Measurements from ENCODE around the gene GRK4. TPM values are rescaled to one million over a fixed set of nuclear protein-coding genes. Genes with fewer than 3 reads are reported as not detected.

GRK4 gene
- total RNA-seq, 1 donor from 2014 or later, result 14.9 TPM

- H3K9me3 Mint-ChIP-seq (ENCODE audit: low read depth), result no peaks in the 10 kb centered on the region
- no peak for TF ChIP-seq CTCF (IDR thresholded peaks at IDR 0.05; ENCODE audit: unreplicated experiment)
- no peak for DNase-seq (ENCODE audit: low spot score, unreplicated experiment)
- peaks cover 8% of the 10 kb centered on the region for H3K4me1 Mint-ChIP-seq (ENCODE audit: low read depth)
- no peaks in the 10 kb centered on the region for H3K27me3 Mint-ChIP-seq
- H3K4me3 Mint-ChIP-seq (ENCODE audit: low read depth), result no peak overlapping the region
- H3K27ac Mint-ChIP-seq, result no peak overlapping the region
- H3K36me3 Mint-ChIP-seq (ENCODE audit: insufficient read depth), result peaks cover 11% of the 10 kb centered on the region
Observed at GRCh38 chr4:2938906-2939305, 24.5 kb upstream of the GRK4 start.

GRCh38 chr4:2939383-2940243 is 23.8 kb upstream of the GRK4 start:
- Mint-ChIP-seq H3K4me1 (ENCODE audit: low read depth) (peaks cover 8% of the 10 kb centered on the region), H3K27ac (no peak overlapping the region), H3K27me3 (no peaks in the 10 kb centered on the region), H3K9me3 (ENCODE audit: low read depth) (no peaks in the 10 kb centered on the region), H3K4me3 (ENCODE audit: low read depth) (no peak overlapping the region), H3K36me3 (ENCODE audit: insufficient read depth) (peaks cover 14% of the 10 kb centered on the region)
- no peak for TF ChIP-seq CTCF (IDR thresholded peaks at IDR 0.05; ENCODE audit: unreplicated experiment)
- no peak for DNase-seq (ENCODE audit: low spot score, unreplicated experiment)

GRCh38 chr4:2940267-2941137 is 22.9 kb upstream of the GRK4 start:
- DNase-seq (ENCODE audit: low spot score, unreplicated experiment), result peak; percentile 8
- no peak overlapping the region for H3K4me3 Mint-ChIP-seq (ENCODE audit: low read depth)
- H3K27ac Mint-ChIP-seq, result peak overlapping the region; percentile 56
- no peaks in the 10 kb centered on the region for H3K9me3 Mint-ChIP-seq (ENCODE audit: low read depth)
- no peak for TF ChIP-seq CTCF (IDR thresholded peaks at IDR 0.05; ENCODE audit: unreplicated experiment)
- H3K4me1 Mint-ChIP-seq (ENCODE audit: low read depth), result peaks cover 6% of the 10 kb centered on the region
- H3K27me3 Mint-ChIP-seq, result no peaks in the 10 kb centered on the region
- H3K36me3 Mint-ChIP-seq (ENCODE audit: insufficient read depth), result peaks cover 17% of the 10 kb centered on the region

GRCh38 chr4:2941138-2942036 is 22.0 kb upstream of the GRK4 start:
- no peak for TF ChIP-seq CTCF (IDR thresholded peaks at IDR 0.05; ENCODE audit: unreplicated experiment)
- peak; percentile 7 for DNase-seq (ENCODE audit: low spot score, unreplicated experiment)
- H3K36me3 Mint-ChIP-seq (ENCODE audit: insufficient read depth), result peaks cover 21% of the 10 kb centered on the region
- no peaks in the 10 kb centered on the region for H3K27me3 Mint-ChIP-seq
- peaks cover 2% of the 10 kb centered on the region for H3K4me1 Mint-ChIP-seq (ENCODE audit: low read depth)
- peak overlapping the region; percentile 56 for H3K27ac Mint-ChIP-seq
- H3K9me3 Mint-ChIP-seq (ENCODE audit: low read depth), result no peaks in the 10 kb centered on the region
- no peak overlapping the region for H3K4me3 Mint-ChIP-seq (ENCODE audit: low read depth)

Measured in progenitor cell of endocrine pancreas (in vitro differentiated cells).